Neural progenitor cell (in vitro differentiated cells): ENCODE data around the gene GRAMD4.

Experiments used
- EZH2 ChIP-seq: fragments of 200-600 bp; sonication (generic); IDR thresholded peaks from 2 replicates; pipeline ENCODE4 v1.6.1; 2017; ENCODE audit warnings: antibody characterized with exemption, mild to moderate bottlenecking, moderate library complexity
- EZH2phosphoT487 ChIP-seq: fragments of 200-600 bp; sonication (generic); IDR thresholded peaks from 2 replicates; pipeline ENCODE4 v1.6.1; 2017; ENCODE audit warnings: antibody characterized with exemption
- TF ChIP-seq, protein P1 (sequence below): fragments of 200-600 bp; sonication (generic); IDR thresholded peaks from 2 replicates; pipeline ENCODE4 v1.5.1; 2017; ENCODE audit warnings: antibody characterized with exemption, mild to moderate bottlenecking

DNA sequence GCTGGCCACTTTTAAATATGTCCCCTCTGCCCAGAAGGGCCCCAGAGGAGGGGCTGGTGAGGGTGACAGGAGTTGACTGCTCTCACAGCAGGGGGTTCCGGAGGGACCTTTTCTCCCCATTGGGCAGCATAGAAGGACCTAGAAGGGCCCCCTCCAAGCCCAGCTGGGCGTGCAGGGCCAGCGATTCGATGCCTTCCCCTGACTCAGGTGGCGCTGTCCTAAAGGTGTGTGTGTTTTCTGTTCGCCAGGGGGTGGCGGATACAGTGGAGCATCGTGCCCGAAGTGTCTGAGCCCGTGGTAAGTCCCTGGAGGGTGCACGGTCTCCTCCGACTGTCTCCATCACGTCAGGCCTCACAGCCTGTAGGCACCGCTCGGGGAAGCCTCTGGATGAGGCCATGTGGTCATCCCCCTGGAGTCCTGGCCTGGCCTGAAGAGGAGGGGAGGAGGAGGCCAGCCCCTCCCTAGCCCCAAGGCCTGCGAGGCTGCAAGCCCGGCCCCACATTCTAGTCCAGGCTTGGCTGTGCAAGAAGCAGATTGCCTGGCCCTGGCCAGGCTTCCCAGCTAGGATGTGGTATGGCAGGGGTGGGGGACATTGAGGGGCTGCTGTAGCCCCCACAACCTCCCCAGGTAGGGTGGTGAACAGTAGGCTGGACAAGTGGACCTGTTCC, 46.5 kb downstream of the GRAMD4 start:
- TF ChIP-seq, protein P1, sequence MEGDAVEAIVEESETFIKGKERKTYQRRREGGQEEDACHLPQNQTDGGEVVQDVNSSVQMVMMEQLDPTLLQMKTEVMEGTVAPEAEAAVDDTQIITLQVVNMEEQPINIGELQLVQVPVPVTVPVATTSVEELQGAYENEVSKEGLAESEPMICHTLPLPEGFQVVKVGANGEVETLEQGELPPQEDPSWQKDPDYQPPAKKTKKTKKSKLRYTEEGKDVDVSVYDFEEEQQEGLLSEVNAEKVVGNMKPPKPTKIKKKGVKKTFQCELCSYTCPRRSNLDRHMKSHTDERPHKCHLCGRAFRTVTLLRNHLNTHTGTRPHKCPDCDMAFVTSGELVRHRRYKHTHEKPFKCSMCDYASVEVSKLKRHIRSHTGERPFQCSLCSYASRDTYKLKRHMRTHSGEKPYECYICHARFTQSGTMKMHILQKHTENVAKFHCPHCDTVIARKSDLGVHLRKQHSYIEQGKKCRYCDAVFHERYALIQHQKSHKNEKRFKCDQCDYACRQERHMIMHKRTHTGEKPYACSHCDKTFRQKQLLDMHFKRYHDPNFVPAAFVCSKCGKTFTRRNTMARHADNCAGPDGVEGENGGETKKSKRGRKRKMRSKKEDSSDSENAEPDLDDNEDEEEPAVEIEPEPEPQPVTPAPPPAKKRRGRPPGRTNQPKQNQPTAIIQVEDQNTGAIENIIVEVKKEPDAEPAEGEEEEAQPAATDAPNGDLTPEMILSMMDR: no peak
- TF ChIP-seq EZH2phosphoT487 (no peak), EZH2 (no peak)
